ENCODE results near the gene APOBEC3A. TPM values are rescaled to one million over a fixed set of nuclear protein-coding genes. Genes with fewer than 3 reads are reported as not detected.
"Not testable (repeated sequence)": the region's sequence is repeated elsewhere in the genome, so short reads cannot be mapped to it uniquely, and the experiment has no call there.

APOBEC3A gene
- total RNA-seq, 2 donors from 2014 or later = 1.4 TPM; not detected in 1

DNA sequence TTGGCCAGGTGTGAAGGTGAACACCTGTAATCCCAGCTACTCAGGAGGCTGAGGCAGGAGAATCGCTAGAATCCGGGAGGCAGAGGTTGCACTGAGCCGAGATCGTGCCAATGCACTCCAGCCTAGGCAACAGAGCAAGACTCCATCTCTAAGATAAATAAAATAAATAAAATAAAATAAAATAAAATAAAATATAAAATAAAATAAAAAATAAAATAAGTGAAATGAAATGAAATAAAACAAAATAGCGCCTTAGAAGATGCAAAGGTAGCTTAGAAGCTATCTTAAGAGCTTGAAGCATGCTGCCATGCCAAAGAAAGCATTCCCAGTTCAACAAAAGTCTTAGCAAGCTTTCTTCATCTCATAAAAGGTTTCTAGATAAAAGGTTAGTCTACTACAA is 49.8 kb downstream of the APOBEC3A start:
- H3K9me3 ChIP-seq = no peaks in the 10 kb centered on the region
- peaks cover 4% of the 10 kb centered on the region for H3K4me1 ChIP-seq
- no peak overlapping the region for H3K4me3 ChIP-seq
- H3K27me3 ChIP-seq = no peaks in the 10 kb centered on the region
- no peak overlapping the region for H3K9ac ChIP-seq (ENCODE audit: low read depth in 2 of 2, low read length in 2 of 2)
- no peak overlapping the region for H3K27ac ChIP-seq
- TF ChIP-seq, protein P1, sequence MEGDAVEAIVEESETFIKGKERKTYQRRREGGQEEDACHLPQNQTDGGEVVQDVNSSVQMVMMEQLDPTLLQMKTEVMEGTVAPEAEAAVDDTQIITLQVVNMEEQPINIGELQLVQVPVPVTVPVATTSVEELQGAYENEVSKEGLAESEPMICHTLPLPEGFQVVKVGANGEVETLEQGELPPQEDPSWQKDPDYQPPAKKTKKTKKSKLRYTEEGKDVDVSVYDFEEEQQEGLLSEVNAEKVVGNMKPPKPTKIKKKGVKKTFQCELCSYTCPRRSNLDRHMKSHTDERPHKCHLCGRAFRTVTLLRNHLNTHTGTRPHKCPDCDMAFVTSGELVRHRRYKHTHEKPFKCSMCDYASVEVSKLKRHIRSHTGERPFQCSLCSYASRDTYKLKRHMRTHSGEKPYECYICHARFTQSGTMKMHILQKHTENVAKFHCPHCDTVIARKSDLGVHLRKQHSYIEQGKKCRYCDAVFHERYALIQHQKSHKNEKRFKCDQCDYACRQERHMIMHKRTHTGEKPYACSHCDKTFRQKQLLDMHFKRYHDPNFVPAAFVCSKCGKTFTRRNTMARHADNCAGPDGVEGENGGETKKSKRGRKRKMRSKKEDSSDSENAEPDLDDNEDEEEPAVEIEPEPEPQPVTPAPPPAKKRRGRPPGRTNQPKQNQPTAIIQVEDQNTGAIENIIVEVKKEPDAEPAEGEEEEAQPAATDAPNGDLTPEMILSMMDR (IDR thresholded peaks at IDR 0.05) = no peak
- DNase-seq = no peak
- intact Hi-C loops (cut with DNase I) = loop anchor here (5.0 kb wide), 1 partner anchor 115 kb away; no protein-coding TSS in a partner anchor
- H3K36me3 ChIP-seq = no peaks in the 10 kb centered on the region

DNA sequence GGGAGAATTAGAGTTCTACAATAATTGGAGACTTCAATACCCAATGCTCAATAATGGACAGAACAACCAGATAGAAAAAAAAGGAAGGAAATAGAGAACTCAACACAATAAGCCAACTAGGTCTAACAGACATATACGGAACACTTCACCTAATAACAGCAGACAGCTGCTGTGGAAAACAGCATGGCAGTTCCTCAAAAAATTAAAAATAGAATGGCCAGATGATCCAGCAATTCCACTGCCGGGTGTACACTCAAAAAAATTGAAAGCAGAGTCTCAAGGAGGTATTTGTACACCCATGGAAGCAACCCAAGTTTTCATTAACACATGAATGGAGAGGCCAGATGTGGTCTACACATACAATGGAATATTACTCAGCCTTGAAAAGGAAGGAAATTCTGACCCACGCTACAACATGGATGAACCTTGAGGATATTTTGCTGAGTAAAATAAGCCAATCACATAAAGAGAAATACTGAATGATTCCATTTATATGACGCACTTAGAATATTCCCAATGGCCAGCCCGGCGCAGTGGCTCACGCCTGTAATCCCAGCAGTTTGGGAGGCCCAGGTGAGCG is 51.0 kb downstream of the APOBEC3A start:
- H3K9ac ChIP-seq (ENCODE audit: low read depth in 2 of 2, low read length in 2 of 2); H3K9me3 ChIP-seq; H3K36me3 ChIP-seq; H3K4me1 ChIP-seq; H3K27me3 ChIP-seq; H3K4me3 ChIP-seq; DNase-seq; H3K27ac ChIP-seq: not testable (repeated sequence)
- intact Hi-C loops (cut with DNase I) = loop anchor here (5.0 kb wide), 1 partner anchor 114 kb away; no protein-coding TSS in a partner anchor

DNA sequence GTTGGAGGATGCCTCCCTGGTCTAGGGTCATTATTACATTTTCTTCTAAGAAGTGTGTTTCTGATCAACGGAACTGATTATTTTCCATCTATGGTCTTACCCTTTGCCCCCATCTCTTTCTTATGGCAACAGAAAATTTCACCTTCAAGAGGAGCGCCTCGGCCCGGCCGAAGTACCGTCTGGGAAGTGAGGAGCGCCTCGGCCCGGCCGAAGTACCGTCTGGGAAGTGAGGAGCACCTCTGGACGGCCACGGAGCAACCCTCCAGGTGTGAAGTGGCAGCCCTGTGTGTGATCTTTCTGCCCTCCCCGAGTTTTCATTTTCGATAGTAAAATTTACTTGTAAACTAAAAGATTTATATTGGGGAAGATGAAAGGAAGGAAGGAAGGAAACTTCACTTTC is 53.5 kb downstream of the APOBEC3A start:
- DNase-seq = no peak
- Histone ChIP-seq H3K9ac (ENCODE audit: low read depth in 2 of 2, low read length in 2 of 2) (no peak overlapping the region), H3K27me3 (no peaks in the 10 kb centered on the region), H3K4me3 (no peak overlapping the region), H3K36me3 (no peaks in the 10 kb centered on the region), H3K9me3 (no peaks in the 10 kb centered on the region), H3K27ac (no peak overlapping the region), H3K4me1 (peaks cover 5% of the 10 kb centered on the region)
- TF ChIP-seq, protein P1 (IDR thresholded peaks at IDR 0.05) = no peak
- intact Hi-C loops (cut with DNase I) = no loop called here

Other genes starting within 250 kb of the APOBEC3A start
- gene SUN2, start 201.6 kb upstream of the APOBEC3A start, total RNA-seq = 100 to 1,000 TPM; 106 to 123 TPM
- gene DNAL4, start 163.5 kb upstream of the APOBEC3A start, total RNA-seq = 10 to 100 TPM; 15.8 to 17.8 TPM
- gene NPTXR, start 113.6 kb upstream of the APOBEC3A start, total RNA-seq = 1 to 10 TPM in 1 of 2 donors, under 1 TPM in 1; 0.82 to 2.0 TPM
- 10 to 100 TPM in 1 of 2 donors, 1 to 10 TPM in 1; 9.2 to 14.5 TPM for gene CBX6, start 85.4 kb upstream of the APOBEC3A start, total RNA-seq
- gene APOBEC3B, start 24.7 kb downstream of the APOBEC3A start, total RNA-seq = 10 to 100 TPM in 1 of 2 donors, 1 to 10 TPM in 1; 9.3 to 18.9 TPM
- 10 to 100 TPM; 13.5 to 49.0 TPM for gene APOBEC3C, start 56.6 kb downstream of the APOBEC3A start, total RNA-seq
- gene APOBEC3D, start 63.5 kb downstream of the APOBEC3A start, total RNA-seq = 1 to 10 TPM; 6.0 to 7.0 TPM
- 1 to 10 TPM; 7.0 to 7.3 TPM for gene APOBEC3F, start 83.3 kb downstream of the APOBEC3A start, total RNA-seq
- 1 to 10 TPM; 2.1 to 3.9 TPM for gene APOBEC3G, start 119.7 kb downstream of the APOBEC3A start, total RNA-seq
- under 1 TPM in 1 of 2 donors, not detected in 1; 0.45 TPM for gene APOBEC3H, start 139.6 kb downstream of the APOBEC3A start, total RNA-seq
- 10 to 100 TPM; 15.0 to 21.1 TPM for gene CBX7, start 195.1 kb downstream of the APOBEC3A start, total RNA-seq

All from colonic mucosa (tissue), 4 donors.